ENCODE data around the gene PON2. TPM values are rescaled to one million over a fixed set of nuclear protein-coding genes. Genes with fewer than 3 reads are reported as not detected.

Gene PON2
- total RNA-seq (2021): 45.8 and 50.3 TPM in 2 replicates
- percentile 80 among the genes with signal in this experiment for Bru-seq, nascent RNA
- percentile 84 among the genes with signal in this experiment for BruChase-seq, experiment 1, labeled RNA remaining after a 2-hour chase
- BruChase-seq, experiment 2, labeled RNA remaining after a 6-hour chase: percentile 84 among the genes with signal in this experiment
- long read RNA-seq, transcript PON2-202 (9 exons, 1,726 nt): minor isoform, 16 of 109 reads
- long read RNA-seq, transcript PON2-218 (9 exons, 1,653 nt): major isoform, 81 of 109 reads
- long read RNA-seq, partial matches to known transcripts: 4 of 109 reads
- long read RNA-seq, other reads (novel, unspliced or antisense): 6 of 109 reads

- POLR2A ChIA-PET (ENCODE audit: unreplicated experiment): interaction anchor here (0.6 kb wide), 2 partner anchors 33 to 1683 kb away, joined by 3 read pairs; no protein-coding TSS in a partner anchor
- Histone ChIP-seq H3K4me1 (replicated peaks; ENCODE audit: insufficient read depth) (peaks cover 11% of the 10 kb centered on the region), H2AFZ (peak within 1 kb of the TSS; percentile 90), H3K9me2 (ENCODE audit: insufficient read depth) (no peaks in the 10 kb centered on the region), H3K4me3 (peak within 1 kb of the TSS; percentile 69), H3K27me3 (ENCODE audit: insufficient read depth, low read depth) (no peaks in the 10 kb centered on the region), H3K9me3 (ENCODE audit: insufficient read depth, low read depth) (no peaks in the 10 kb centered on the region), H3K4me2 (peak within 1 kb of the TSS; percentile 84), H3K27ac (peak within 1 kb of the TSS; percentile 46; the same call in 1 of the 2 replicates), H3F3A (ENCODE audit: insufficient read depth, low read depth) (no peaks in the 10 kb centered on the region; the same call in 1 of the 2 replicates), H3K79me2 (ENCODE audit: low read depth) (0 out of 2 replicates have a peak, but pooled peaks cover 4% of the 10 kb centered on the region), H4K20me1 (ENCODE audit: insufficient read depth) (no peaks in the 10 kb centered on the region), H3K36me3 (ENCODE audit: low read depth) (no peaks in the 10 kb centered on the region)
- TF ChIP-seq CTCF (conservative IDR thresholded peaks at IDR 0.05) (no peak), EZH2 (IDR thresholded peaks at IDR 0.05; ENCODE audit: low read depth) (no peak)
- peak; percentile 72 to 89 for DNase-seq
- no TSS peak for BruUV-seq (replicated peaks)
- CTCF ChIA-PET: interaction anchor here (0.6 to 0.7 kb wide), 2 partner anchors 58 to 775 kb away, joined by 3 to 4 read pairs; no protein-coding TSS in a partner anchor
- intact Hi-C loops (cut with micrococcal nuclease; ENCODE audit: unreplicated experiment): no loop called here
These were observed at the start of gene PON2 for GRCh38 chr7:95434557-95435421. Gene PON2 (minus strand): TSS chr7:95435028. CDS start chr7:95434951, 77 bp downstream.

- no TSS peak for BruUV-seq (replicated peaks)
- no peak overlapping the region for H2AFZ ChIP-seq
- H3K36me3 ChIP-seq (ENCODE audit: low read depth): no peaks in the 10 kb centered on the region
- intact Hi-C loops (cut with micrococcal nuclease; ENCODE audit: unreplicated experiment): no loop called here
- CTCF ChIA-PET: interaction anchor here (0.6 kb wide), 2 partner anchors 1267 to 1637 kb away, joined by 3 to 10 read pairs; no protein-coding TSS in a partner anchor
- H4K20me1 ChIP-seq (ENCODE audit: insufficient read depth): no peaks in the 10 kb centered on the region
- no peaks in the 10 kb centered on the region for H3K79me2 ChIP-seq (ENCODE audit: low read depth)
- no peaks in the 10 kb centered on the region for H3K9me3 ChIP-seq (ENCODE audit: insufficient read depth, low read depth)
- no peaks in the 10 kb centered on the region for H3K27me3 ChIP-seq (ENCODE audit: insufficient read depth, low read depth)
- no peaks in the 10 kb centered on the region for H3K4me1 ChIP-seq (replicated peaks; ENCODE audit: insufficient read depth)
- H3F3A ChIP-seq (ENCODE audit: insufficient read depth, low read depth): no peaks in the 10 kb centered on the region
- no peak overlapping the region for H3K27ac ChIP-seq
- H3K4me2 ChIP-seq: no peak overlapping the region
- POLR2A ChIA-PET (ENCODE audit: unreplicated experiment): no interaction called here
- no peak for DNase-seq
- TF ChIP-seq EZH2 (IDR thresholded peaks at IDR 0.05; ENCODE audit: low read depth): no peak
- TF ChIP-seq CTCF (conservative IDR thresholded peaks at IDR 0.05): no peak
- no peaks in the 10 kb centered on the region for H3K9me2 ChIP-seq (ENCODE audit: insufficient read depth)
- H3K4me3 ChIP-seq: no peak overlapping the region
These were observed 47.6 kb upstream of the PON2 start for GRCh38 chr7:95482424-95482823.
